Breast epithelium (tissue), 3 donors: Measurements from ENCODE around the gene TENT5A.

Experiments used
- POLR2A ChIP-seq: fragments of 450-650 bp; IDR thresholded peaks from one replicate; pipeline ENCODE4 v1.6.1; 2016; ENCODE audit warnings: antibody characterized with exemption, mild to moderate bottlenecking, moderate library complexity
- POLR2AphosphoS5 ChIP-seq, 3 donors: sonication (generic); formaldehyde crosslinking; IDR thresholded peaks; one replicate each; pipeline ENCODE4 v1.6.1; 2017; ENCODE audit warnings: antibody characterized with exemption in 3 of 3
- TF ChIP-seq, protein P1 (sequence below), 3 donors: fragments of 450-650 bp; IDR thresholded peaks; one replicate each; pipeline ENCODE4 v1.5.1; 2016 to 2017; ENCODE audit warnings: antibody characterized with exemption in 3 of 3, mild to moderate bottlenecking in 3 of 3, moderate library complexity in 3 of 3

DNA sequence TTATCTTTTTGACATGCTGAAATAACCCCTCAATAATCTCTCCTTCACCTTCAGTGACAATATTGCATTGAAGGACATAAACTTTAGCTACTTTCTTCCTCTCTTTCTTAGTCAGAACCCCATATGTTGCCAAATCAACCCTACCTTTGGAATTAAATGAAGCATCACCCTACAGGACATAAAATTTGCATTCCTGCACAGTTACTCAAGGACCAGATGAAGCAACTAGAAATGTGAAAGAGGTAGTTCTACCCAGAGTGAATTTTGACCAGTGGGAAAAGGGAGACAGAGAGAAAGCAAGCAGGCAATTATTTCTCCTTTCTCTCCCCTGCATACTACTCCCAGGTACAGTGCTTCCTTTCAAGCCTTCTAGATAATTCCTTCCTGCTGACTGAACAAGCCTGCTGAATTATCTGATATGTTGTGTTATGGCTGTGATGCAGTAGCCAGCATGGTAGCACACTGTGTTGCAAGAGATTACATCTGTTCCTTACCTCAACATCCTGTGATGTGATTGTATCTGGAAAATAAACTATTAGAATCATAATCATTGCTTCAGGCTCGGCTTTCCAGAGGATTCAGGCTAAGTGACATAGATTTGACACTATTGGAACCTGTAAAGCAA lies 16.6 kb downstream of the TENT5A start:
- TF ChIP-seq POLR2A (no peak), POLR2AphosphoS5 (IDR thresholded peaks at IDR 0.05) (no peak)
- TF ChIP-seq, protein P1, sequence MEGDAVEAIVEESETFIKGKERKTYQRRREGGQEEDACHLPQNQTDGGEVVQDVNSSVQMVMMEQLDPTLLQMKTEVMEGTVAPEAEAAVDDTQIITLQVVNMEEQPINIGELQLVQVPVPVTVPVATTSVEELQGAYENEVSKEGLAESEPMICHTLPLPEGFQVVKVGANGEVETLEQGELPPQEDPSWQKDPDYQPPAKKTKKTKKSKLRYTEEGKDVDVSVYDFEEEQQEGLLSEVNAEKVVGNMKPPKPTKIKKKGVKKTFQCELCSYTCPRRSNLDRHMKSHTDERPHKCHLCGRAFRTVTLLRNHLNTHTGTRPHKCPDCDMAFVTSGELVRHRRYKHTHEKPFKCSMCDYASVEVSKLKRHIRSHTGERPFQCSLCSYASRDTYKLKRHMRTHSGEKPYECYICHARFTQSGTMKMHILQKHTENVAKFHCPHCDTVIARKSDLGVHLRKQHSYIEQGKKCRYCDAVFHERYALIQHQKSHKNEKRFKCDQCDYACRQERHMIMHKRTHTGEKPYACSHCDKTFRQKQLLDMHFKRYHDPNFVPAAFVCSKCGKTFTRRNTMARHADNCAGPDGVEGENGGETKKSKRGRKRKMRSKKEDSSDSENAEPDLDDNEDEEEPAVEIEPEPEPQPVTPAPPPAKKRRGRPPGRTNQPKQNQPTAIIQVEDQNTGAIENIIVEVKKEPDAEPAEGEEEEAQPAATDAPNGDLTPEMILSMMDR (IDR thresholded peaks at IDR 0.05) = no peak
